NCI-H748 (cell line): ENCODE measurements around the gene CTIF.

Experiments
- DNase-seq: peaks from one replicate; lab custom pipeline; 2025; ENCODE audit not compliant: unreplicated experiment; lab: John Stamatoyannopoulos, UW

The CTIF gene

DNA sequence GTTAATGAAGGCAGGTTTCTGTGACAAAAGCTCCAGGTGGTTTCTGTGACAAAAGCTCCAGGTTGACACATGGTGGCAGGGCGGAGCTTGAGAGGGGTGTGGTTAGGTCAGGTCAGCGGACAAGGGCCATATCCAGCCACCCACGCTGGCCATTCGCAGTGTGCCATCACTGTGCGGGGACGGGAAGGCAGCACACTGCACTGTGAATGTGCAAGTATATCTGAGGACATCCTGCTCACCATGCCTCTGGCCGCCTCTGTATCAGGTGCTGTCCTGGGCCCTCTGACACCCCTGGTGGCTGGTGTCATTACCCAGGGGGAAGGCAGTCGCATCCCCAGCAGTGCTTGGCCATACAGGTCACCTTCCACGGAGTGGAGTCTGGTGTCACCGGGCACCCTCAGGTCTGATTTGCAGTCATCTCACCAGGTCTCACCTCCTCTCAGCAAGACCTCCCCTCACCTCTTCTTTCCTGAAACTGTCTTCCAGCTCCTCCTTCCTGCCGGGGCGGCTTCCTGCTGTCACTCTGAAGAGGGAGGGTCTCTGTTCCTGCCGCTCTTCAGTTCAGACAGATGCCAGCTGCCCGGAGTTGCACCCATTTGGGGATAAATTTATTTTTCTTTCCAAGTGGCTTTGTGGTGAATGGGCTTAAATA, 34.9 kb downstream of the CTIF start:
- peak; percentile 19 for DNase-seq

DNA sequence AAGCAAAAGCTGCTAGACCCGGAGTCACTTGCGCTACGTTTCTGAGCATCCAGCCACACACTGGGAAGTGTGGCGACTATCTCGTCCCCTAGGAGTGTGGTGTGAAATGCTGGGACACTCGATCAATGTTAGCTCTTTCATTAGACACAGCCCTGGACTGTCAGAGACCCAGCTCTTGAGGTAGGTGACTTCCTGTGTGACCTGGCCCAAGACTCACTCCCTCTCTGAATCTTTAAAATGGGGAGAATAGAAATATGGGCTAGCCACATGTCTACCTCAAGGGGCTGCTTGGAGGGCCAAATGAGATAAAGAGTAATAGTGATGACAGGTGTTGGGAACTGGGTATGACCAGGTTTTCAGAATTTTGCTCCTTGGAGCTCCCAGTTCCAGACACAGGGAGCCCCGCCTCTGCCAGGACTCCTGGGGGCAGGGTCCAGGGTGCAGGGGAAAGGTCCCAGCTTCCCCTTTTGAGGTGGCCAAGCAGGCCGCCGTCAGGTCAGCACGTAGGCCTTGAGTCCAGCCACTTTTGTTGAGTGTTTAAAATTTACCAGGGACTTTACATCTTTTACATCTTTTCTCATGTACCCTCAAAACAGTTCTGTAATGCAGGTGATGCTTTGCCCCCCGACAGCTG, 36.0 kb downstream of the CTIF start:
- DNase-seq, result no peak

DNA sequence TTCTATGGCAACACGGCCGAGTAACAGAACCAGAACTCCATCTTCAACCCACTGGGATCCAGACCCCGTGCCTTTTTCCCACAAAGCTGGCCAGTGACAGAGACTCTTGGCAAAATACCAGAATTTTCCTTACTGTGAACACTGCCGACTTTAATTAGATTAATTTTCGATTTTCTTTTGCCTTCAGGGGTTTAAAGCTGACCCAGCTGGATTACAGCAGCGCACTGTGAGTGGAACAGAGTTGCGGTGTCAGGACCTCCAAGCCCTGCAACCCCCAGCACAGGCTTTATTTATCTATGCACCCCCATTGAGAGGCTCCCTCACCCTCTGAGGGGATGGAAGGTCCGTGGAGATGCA, 36.4 kb downstream of the CTIF start:
- DNase-seq, result no peak

DNA sequence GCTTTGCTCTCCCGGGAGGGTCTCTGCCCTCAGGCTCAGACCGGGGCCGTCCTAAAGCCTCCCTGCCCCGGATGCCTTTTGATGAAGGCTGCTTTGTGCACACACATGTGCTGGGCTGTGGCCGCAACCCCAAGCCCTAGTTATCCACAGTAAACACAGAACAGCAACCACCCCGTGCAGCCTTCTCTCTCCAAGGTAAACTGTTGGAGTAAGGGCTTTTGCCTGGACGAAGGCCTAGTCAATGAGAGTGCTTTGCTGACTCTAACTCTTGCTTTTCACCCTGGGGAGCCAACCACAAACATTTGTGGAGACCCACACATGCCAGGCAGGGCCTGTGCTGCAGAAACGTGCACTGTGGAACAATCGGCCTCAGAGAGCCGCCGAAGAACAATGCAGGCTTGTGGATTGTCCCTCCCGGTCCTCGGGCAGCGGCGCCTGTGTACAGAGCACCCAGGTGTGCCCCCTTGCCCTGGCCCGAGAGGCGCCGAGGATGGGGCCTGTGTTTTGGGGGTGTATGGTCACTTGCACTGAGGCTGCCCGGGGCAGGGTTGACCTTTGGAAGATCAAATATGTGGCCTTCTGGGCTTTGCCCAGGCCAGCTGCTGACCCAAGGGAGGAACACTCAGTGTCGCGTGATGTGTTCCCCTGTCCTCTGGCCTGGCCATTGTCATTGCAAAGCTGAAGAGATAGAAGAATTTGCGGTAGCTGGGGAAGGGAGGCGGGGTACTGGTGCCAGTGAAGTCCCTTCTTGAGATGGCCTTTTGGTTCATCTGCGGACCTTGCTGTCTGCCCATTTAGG, 37.0 kb downstream of the CTIF start:
- DNase-seq, result no peak

DNA sequence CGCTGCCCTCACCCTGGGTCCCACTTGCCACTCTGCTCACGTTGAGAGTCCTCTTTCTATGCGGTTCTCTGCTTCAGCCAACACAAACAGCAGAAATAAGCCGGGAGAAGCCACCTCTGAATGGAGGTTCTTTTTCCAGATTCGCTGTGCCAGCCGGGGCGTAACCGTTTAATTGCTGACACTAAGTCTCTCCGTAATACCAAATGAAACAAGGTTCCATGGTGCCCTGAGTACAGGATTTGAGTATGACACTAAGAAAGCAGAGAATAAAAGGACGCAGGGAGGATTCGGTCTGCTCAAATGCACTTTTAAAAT, 37.6 kb downstream of the CTIF start:
- DNase-seq, result no peak

DNA sequence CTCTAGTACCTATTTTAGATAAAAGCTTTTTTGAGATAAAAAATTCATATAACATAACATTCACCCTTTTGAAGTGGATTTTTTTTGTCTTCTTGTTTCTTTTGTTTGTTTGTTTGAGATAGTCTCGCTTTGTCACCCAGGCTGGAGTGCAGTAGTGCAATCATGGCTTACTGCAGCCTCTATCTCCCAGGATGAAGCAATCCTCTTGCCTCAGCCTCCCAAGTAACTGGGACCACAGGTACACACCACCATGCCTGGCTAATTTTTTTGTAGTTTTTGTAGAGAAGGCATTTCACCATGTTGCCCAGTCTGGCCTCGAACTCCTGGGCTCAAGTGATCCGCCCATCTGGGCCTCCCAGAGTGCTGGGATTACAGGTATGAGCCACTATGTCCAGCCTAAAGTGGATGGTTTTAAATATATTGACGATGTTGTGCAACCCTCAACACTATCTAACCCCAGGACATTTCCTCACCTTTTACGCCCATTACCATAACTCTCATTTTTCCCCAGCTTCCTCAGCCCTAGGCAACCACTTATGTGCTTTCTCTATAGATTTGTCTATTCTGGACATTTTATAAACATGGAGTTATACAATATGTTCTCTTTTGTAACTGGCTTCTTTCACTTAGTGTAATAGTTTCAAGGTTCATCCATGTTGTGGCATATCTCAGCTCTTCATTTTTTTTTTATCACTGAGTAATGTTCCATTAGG, 38.8 kb downstream of the CTIF start:
- no peak for DNase-seq

DNA sequence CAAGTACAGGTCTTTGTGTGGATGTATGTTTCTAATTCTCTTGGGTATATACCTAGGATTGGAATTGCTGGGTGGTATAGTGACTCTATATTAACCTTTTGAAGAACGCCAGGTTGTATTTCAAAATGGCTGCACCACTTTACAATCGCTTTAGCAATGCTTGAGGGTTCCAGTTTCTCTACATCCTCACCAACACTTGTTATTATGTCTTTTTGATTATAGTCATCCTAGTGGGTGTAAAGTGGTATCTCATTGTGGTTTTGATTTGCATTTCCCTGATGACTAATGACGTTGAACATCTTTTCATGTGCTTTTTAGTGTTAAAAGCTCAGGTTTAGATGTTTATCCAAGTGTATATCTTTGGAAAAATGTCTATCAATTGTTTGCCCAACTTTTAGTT, 39.5 kb downstream of the CTIF start:
- no peak for DNase-seq

DNA sequence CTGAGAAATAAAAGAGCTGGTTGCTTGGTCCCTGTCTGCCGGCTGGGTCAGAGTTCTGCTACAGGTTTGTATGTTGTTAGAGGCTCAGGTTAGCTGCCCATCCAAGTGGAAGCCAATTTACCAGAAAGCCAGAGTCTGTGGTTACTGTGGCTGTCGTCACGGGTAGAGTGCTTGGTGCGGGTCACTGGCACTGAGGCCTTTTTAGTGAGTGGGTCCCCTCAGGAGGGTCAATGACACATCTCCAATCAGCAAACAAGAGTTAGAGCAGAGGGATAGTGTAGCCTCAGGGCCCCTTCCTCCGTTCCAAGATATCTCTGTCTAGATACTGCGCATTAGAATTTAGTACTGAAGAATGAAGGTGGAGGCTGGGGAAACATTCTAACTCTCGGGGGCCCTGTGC, 41.2 kb downstream of the CTIF start:
- no peak for DNase-seq

DNA sequence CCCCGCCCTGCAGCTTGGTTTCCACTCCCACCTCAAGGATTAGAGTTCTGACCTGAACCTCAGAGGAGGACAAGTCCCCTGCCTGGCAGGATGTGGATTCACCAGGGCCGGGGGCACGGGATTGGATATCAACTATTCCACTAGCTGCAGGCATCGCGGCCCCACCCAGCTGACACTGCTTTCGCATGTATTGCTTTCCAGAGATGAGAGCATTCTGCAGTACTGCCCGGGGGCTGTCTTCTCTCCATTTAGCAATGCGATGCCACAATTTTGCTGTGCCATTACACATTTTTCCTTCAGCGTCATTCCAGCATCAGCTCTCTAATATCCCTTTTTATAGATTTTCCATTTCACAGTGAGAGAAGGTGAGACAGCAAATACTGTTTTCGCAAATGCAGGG, 42.0 kb downstream of the CTIF start:
- no peak for DNase-seq

DNA sequence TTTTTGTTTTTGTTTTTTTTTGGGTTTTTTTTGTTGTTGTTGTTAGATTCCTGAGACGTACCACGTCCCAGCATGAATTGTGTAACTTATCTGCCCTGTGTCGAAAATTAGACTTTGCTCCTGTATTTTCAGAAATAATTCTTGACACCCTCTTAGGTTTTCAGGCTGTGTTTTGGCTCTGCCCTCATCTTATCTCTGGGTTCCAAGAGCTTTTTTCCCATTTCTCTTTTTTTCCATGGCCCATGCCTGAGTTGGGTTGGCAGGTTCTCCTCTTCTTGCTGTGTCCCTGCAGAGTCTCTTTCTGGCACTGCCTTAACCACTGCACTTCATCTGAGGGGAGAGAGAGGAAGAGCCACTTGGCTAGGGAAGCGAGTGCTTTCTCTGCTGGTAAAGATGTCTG, 42.4 kb downstream of the CTIF start:
- no peak for DNase-seq

DNA sequence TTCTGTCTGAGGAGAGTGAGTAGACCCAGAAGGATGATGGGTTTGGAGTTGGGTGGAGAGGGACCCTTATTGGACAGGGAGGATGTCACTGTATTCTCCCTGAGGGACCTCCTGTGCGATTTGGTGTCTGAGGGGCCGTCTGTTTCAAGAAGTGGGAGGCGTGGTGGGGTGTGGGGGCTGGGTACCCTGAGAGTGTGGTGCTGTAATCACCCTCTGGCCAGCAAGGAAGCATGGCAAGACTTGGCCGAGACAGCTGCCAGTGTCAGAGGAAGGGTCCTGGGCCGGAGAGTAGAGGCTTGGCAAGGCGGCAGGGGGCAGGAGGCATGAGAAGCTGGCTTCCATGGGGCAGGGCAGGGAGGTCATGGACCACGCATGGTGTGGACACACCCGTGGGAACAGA, 43.1 kb downstream of the CTIF start:
- no peak for DNase-seq

DNA sequence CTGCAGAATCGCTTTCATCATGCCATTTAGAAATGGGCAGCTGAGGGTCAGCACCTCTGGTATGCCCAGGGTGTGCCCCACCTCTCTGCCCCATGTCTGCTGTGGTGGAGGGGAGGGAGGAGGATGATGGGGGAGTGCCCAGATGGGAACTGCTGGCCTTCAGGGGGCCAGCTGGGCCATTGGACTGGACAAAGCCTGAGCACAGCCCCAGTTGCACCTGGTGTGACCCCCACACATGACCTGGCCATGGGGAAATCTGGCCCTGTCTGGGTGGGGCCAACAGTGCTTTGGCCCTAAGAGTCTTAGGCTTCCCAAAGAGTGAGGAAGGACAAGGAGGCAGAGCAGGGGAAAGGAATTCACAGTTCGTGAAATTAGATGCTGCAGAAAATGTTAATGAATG, 44.1 kb downstream of the CTIF start:
- no peak for DNase-seq

DNA sequence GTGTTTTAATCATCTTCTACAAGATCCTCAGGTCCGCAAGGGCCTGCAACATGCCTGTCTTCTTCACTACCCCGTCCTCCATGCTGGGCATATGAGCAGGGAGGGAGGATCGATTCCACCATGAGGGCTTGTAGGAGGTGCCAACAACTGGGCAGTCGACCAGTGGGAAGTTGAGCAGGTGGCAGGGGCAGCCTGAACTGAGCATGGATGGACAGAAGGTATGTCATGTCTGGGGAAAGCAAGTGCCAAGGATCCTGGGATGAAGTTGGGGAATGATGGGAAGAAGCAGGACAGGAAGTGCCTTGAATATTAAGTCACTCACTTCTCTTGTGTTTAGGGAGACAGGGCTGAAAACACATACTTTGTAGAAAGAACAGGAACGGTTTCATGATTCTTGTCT, 44.7 kb downstream of the CTIF start:
- DNase-seq, result no peak

DNA sequence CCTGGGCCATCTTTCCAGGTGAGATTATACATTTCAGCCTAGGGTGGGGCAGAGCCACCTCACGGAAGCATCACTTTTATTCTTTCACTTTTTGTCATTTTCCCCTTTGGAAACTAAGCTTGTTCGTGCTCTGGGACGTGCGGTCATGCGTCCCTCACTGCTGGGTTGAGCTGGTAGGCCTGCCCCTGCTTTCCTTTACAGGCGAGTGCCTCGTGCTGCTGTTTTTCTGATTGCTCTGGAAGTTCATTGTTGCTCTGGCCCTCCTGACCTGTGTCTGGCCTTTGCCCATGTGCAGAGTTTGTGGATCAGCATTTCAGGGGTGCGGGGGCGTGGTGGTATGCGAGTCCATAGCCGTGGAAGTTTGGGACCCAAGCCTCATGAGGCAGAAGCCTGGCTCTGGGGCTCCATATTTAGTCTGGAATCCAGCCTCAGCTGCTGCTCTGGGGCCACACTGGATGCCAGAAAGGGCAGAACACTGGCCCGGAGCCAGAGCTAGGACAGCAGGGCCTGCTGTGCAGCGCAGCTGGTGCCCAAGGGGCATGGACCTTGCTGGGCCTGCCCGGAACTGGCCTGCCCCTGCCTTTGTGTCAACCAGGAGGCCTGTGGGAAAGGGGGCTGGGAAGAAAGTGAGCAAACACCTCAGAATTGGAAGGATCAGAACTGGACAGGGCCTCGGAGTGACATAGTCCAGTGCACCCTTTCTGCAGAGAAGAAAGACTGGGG, 51.1 kb downstream of the CTIF start:
- DNase-seq, result no peak

DNA sequence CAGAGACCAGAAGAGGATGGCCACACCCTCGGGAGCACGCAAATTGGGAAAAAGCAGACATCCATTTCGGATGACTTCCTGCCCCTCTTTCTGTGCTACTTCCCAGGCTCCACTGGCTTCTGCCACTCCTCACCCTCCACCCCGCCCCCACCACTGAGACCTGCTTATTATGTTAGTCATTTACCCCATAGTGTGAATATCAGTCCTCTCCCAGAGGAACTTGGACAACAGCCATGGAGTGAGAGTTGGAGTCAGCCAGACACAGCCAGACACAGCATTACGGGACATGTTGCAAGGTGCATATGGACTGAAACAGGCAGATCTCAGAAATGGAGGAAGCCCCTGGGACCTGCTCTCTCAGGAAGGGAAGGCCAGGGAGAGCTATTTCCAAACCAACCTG, 51.8 kb downstream of the CTIF start:
- DNase-seq, result no peak

DNA sequence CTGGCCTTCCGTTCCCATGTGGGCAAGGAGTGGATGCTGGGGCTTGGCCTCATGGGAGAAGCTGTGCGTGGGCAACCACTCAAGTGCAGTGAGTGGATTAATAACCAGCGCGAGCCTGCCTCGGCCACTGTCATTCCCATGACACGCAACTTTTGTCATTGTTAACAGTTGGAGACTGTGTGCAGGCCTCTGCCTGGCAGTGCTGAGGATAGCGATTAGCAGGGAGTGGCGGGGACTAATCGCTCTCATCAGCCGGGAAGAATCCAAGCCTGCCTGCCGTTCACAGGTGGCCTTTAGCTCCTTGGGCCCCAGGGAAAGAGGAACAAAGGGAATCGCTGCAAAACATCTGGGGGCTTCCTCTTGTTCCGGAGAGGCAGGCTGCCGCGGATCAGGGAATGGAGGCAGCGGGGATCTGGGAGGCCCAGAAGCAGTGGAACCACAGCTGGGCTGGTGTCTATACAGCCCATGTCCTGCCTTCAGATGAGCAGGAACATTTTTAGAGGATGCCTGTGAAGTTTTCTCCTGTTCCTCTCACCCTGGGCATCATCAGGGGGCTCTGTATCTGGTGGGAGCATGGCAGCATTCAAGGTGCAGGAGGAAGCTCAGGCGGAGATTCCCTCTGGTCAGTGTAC, 53.8 kb downstream of the CTIF start:
- DNase-seq, result peak; percentile 34

DNA sequence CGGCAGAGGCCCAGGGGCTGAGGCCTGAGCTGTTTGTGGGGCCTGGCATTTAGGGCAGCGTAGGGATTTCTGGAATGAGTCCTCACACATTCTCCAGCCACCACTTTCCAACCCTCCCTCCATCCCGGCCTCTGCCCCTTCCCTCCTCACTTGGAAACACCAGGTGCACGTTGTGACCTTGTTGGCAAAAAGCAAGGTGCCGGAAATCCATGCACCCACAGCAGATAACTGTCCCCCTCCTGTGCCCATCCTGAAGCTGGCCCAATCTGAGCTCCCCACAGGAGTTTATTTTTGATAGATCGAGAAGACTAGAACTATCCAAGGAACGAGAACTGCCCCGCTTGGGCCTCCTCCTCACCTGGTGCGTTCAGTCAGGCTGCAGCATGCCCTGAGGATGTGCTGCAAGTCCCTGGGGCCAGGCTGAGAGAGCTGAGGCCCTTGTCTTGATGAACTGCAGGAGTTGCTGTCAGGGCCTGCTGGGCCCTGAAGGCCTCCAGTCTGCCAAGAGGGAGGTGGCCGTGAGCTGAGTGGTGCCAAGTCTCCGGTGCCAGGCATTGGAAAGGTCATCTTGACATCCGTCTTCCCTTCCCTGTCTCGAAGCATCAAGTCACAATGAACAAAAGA, 55.8 kb downstream of the CTIF start:
- DNase-seq, result no peak

DNA sequence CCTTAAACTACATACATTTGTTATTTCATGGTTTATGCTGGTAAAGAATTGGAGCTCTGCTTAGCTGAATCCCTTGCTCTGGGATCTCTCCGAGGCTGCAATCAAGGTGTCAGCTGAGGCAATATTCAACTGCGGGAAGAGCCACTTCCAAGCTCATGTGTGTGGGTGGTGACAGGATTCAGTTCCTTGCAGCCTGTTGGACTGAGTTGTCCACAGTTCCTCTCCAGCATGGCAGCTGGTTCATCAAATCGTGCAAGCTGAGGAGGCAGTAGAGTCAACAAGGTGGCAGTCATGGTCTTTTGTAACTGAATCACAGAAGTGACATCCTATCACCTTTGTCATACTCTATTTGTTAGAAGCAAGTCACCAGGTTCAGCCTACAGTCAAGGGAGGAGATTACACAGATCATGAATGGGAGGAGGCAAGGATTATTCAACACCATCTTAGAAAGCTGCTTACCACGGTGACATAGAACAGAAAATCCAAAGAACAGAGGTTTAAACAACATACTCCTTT, 56.9 kb downstream of the CTIF start:
- DNase-seq, result no peak

DNA sequence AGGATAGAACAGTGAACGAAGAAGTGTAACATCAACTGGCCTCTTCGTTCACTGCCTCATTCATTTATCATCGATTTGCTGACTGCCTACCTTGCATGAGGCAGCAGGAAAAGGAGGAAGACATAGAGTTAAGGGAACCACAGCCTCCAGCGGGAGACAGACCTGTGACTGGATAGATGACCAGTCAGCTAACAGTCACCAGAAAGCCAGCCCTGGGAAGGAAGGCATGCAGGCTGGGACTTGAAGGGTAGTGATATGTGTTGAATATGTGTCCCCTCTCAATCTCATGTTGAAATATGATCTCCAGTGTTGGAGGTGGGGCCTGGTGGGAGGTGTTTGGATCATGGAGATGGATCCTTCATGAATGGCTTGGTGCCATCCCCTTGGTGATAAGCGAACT, 58.3 kb downstream of the CTIF start:
- no peak for DNase-seq

DNA sequence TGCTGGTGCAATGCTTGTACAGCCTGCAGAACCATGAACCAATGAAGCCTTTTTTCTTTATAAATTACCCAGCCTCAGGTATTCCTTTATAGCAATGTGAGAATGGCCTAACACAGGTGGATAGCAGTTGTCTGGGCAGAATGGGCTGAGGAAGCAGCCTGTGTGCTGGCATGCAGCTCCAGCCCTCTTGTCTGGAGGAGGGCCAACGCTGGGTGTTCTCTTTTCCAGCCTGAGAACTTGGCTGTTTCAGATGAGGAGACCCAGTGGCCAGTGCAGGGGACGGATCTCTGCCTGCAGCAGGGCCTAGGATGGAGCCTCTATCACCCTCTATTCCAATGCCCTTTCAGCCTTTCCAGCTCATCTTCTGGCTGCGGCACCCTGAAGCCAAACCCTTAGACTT, 58.8 kb downstream of the CTIF start:
- DNase-seq, result no peak
